Stomach (tissue), 9 donors: ENCODE data around the gene RNF11. TPM values are rescaled to one million over a fixed set of nuclear protein-coding genes. Genes with fewer than 3 reads are reported as not detected.

Experiments used
- DNase-seq, 2 donors: peaks; one replicate each; pipeline versions ENCODE4 v3.0.0 to v3.0.0-alpha.2; 2013 to 2019
- H3K27ac ChIP-seq, 5 donors: fragments of 200-600 bp in 4 of 5; sonication (generic) in 4 of 5; one replicate each; pipeline ENCODE4 v1.5.1; 2013 to 2019; ENCODE audit warnings: mild to moderate bottlenecking in 1 of 5, moderate library complexity in 1 of 5
- H3K27me3 ChIP-seq, 3 donors: fragments of 200-600 bp; sonication (generic); one replicate each; pipeline ENCODE4 v1.5.1; 2017 to 2019; ENCODE audit warnings: mixed run types in 1 of 3
- H3K36me3 ChIP-seq, 4 donors: fragments of 200-600 bp; sonication (generic); 1 replicate in 3 of 4; 2 replicates in 1 of 4; pipeline ENCODE4 v1.5.1; 2016 to 2019
- H3K4me1 ChIP-seq, 4 donors: fragments of 200-600 bp; sonication (generic); one replicate each; pipeline ENCODE4 v1.5.1; 2016 to 2019
- H3K4me3 ChIP-seq, 4 donors: fragments of 200-600 bp; sonication (generic) in 3 of 4; one replicate each; pipeline ENCODE4 v1.5.1; 2016 to 2019; ENCODE audit warnings: mild to moderate bottlenecking in 1 of 4
- H3K9me3 ChIP-seq, 4 donors: fragments of 200-600 bp; sonication (generic); one replicate each; pipeline ENCODE4 v1.5.1; 2016 to 2019
- CTCF ChIP-seq, 7 experiments: fragments of 450-650 bp in 4 of 7; fragments of 200-600 bp in 3 of 7; sonication (generic) in 3 of 7; IDR thresholded peaks; one replicate each; pipeline ENCODE4 v1.5.1; 2016 to 2019; ENCODE audit warnings: antibody characterized with exemption in 7 of 7, control low read depth in 2 of 7, mild to moderate bottlenecking in 1 of 7
- EP300 ChIP-seq: sonication (generic); formaldehyde crosslinking; IDR thresholded peaks from one replicate; pipeline ENCODE4 v1.6.1; 2017; ENCODE audit warnings: antibody characterized with exemption
- POLR2A ChIP-seq, 4 donors: fragments of 450-650 bp; IDR thresholded peaks; one replicate each; pipeline ENCODE4 v1.6.1; 2016; ENCODE audit warnings: antibody characterized with exemption in 4 of 4, control low read depth in 2 of 4, mild to moderate bottlenecking in 1 of 4, moderate library complexity in 1 of 4
- POLR2AphosphoS5 ChIP-seq, 3 donors: sonication (generic); formaldehyde crosslinking; IDR thresholded peaks; one replicate each; pipeline ENCODE4 v1.6.1; 2016; ENCODE audit warnings: antibody characterized with exemption in 3 of 3
- WGBS, 5 donors: extraction: QIAGEN DNeasy Blood & Tissue Kit in 3 of 5; methylation state at CpG; one replicate each; pipeline versions ENCODE4 v1.1.5 to v1.1.7; 2013 to 2018; 5-methylcytosine and 5-hydroxymethylcytosine counted together
- intact Hi-C: fragments of 100-400 bp; cut with DNase I; formaldehyde crosslinking; loops from one replicate; pipeline ENCODE4 v1.15.1; 2023; ENCODE audit warnings: low total_unique reads
- polyA plus RNA-seq, 3 donors: library from polyadenylated mRNA; stranded (reverse); fragments of 200-250 nt; gene quantifications; one replicate each; pipeline ENCODE4 v1.2.3, GENCODE V29; 2013
- total RNA-seq, 5 donors: library from RNA; depleted of rRNA; stranded (reverse); fragments of >200 nt; gene quantifications; one replicate each; pipeline versions ENCODE4 v1.1.0 to v1.2.3, GENCODE V29; 2014 to 2016
- donor health status: healthy with polysubstance abuse.
- donor health status: Bipolar disorder and iron deficiency.
- donor health status: healthy.

Gene RNF11
- total and polyA plus RNA-seq, 8 donors: 34.6 to 120 (median 74.4) TPM

GRCh38 chr1:51301152-51301843 lies 65.2 kb downstream of the RNF11 start:
- intact Hi-C loops: no loop called here
- Histone ChIP-seq H3K4me3 (no peak overlapping the region), H3K9me3 (peaks cover 0 to 7% (median 0%) of the 10 kb centered on the region in 4 donors), H3K36me3 (peaks cover 0 to 6% (median 0%) of the 10 kb centered on the region in 4 donors), H3K27ac (no peak overlapping the region), H3K27me3 (no peaks in the 10 kb centered on the region), H3K4me1 (peaks cover 23 to 48% (median 36%) of the 10 kb centered on the region in 4 donors)
- TF ChIP-seq POLR2AphosphoS5 (IDR thresholded peaks at IDR 0.05) (no peak), CTCF (IDR thresholded peaks at IDR 0.05) (no peak), POLR2A (IDR thresholded peaks at IDR 0.05) (no peak), EP300 (no peak)
- no peak for DNase-seq
- 79 to 95% (median 89%) methylated on average over 9 to 10 of the region's 10 CpGs for WGBS, 5 donors

GRCh38 chr1:51301844-51302162 lies 65.7 kb downstream of the RNF11 start:
- no peak for TF ChIP-seq POLR2AphosphoS5 (IDR thresholded peaks at IDR 0.05)
- TF ChIP-seq POLR2A (IDR thresholded peaks at IDR 0.05): no peak
- no peak for TF ChIP-seq EP300
- Histone ChIP-seq H3K36me3 (peaks cover 0 to 6% (median 0%) of the 10 kb centered on the region in 4 donors), H3K4me3 (no peak overlapping the region), H3K9me3 (peaks cover 0 to 7% (median 0%) of the 10 kb centered on the region in 4 donors), H3K27me3 (no peaks in the 10 kb centered on the region), H3K4me1 (peaks cover 19 to 43% (median 31%) of the 10 kb centered on the region in 4 donors), H3K27ac (no peak overlapping the region)
- intact Hi-C loops: no loop called here
- DNase-seq: no peak
- 53 to 88% (median 83%) methylated on average over 3 of the region's 3 CpGs for WGBS, 5 donors

GRCh38 chr1:51302270-51302669 lies 66.2 kb downstream of the RNF11 start:
- TF ChIP-seq CTCF (IDR thresholded peaks at IDR 0.05) (no peak), POLR2AphosphoS5 (IDR thresholded peaks at IDR 0.05) (no peak), POLR2A (IDR thresholded peaks at IDR 0.05) (no peak), EP300 (no peak)
- H3K27ac ChIP-seq: no peak overlapping the region
- H3K4me1 ChIP-seq: peaks cover 16 to 39% (median 26%) of the 10 kb centered on the region in 4 donors
- peaks cover 0 to 7% (median 0%) of the 10 kb centered on the region in 4 donors for H3K9me3 ChIP-seq
- DNase-seq: no peak
- WGBS, 5 donors: 89 to 96% (median 94%) methylated on average over 5 to 10 of the region's 10 CpGs
- intact Hi-C loops: no loop called here
- peaks cover 0 to 6% (median 0%) of the 10 kb centered on the region in 4 donors for H3K36me3 ChIP-seq
- H3K27me3 ChIP-seq: no peaks in the 10 kb centered on the region
- no peak overlapping the region for H3K4me3 ChIP-seq

- peaks cover 0 to 6% (median 0%) of the 10 kb centered on the region in 4 donors for H3K36me3 ChIP-seq
- H3K4me3 ChIP-seq: no peak overlapping the region
- 76 to 100% (median 87%) methylated on average over 2 to 7 of the region's 7 CpGs for WGBS, 5 donors
- no peak for TF ChIP-seq POLR2AphosphoS5 (IDR thresholded peaks at IDR 0.05)
- TF ChIP-seq POLR2A (IDR thresholded peaks at IDR 0.05): no peak
- TF ChIP-seq CTCF (IDR thresholded peaks at IDR 0.05): no peak
- no peak for TF ChIP-seq EP300
- intact Hi-C loops: no loop called here
- no peak overlapping the region for H3K27ac ChIP-seq
- DNase-seq: no peak
- peaks cover 13 to 35% (median 21%) of the 10 kb centered on the region in 4 donors for H3K4me1 ChIP-seq
- H3K9me3 ChIP-seq: peaks cover 0 to 7% (median 0%) of the 10 kb centered on the region in 4 donors
- no peaks in the 10 kb centered on the region for H3K27me3 ChIP-seq
Observed at GRCh38 chr1:51302746-51303145, 66.7 kb downstream of the RNF11 start.

GRCh38 chr1:51303315-51303714 lies 67.2 kb downstream of the RNF11 start:
- TF ChIP-seq EP300 (no peak), CTCF (IDR thresholded peaks at IDR 0.05) (no peak), POLR2AphosphoS5 (IDR thresholded peaks at IDR 0.05) (no peak), POLR2A (IDR thresholded peaks at IDR 0.05) (no peak)
- Histone ChIP-seq H3K36me3 (peaks cover 0 to 6% (median 0%) of the 10 kb centered on the region in 4 donors), H3K27ac (peak overlapping the region in 4 of 5 donors; percentile 22 to 67 (median 50)), H3K4me3 (no peak overlapping the region), H3K4me1 (peaks cover 13 to 35% (median 20%) of the 10 kb centered on the region in 4 donors), H3K9me3 (peaks cover 0 to 7% (median 0%) of the 10 kb centered on the region in 4 donors), H3K27me3 (no peaks in the 10 kb centered on the region)
- intact Hi-C loops: no loop called here
- 82 to 100% (median 86%) methylated on average over 1 to 6 of the region's 6 CpGs for WGBS, 5 donors
- DNase-seq: no peak
